ENCODE data around the gene MYO1B.

The MYO1B gene

DNA sequence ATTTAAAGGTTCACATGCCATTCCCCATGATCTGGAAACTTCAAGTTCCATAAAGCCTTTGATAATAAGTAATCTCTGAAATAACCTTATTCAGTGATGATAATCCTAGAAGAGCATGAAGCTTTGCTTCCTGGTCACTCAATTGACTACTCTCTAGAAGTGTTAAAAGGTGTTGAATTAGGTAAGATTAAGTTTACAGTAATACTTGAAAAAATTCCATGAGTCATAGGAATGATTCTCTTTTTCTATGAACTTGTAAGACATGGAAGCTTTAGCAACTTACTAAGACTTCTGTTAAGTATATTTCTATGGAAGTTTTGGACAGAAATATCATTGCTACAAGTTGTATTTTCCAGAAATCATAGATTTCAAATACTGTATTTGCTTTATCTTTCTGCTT is 100.6 kb downstream of the MYO1B start:
- TF ChIP-seq CTCF (IDR thresholded peaks at IDR 0.05; ENCODE audit: low read depth, low read length): no peak
- H3K4me3 ChIP-seq (replicated peaks in 1 of 2; ENCODE audit: low read depth in 2 of 2, low read length in 2 of 2): no peak overlapping the region
- DNase-seq (ENCODE audit: low read depth in 2 of 2): peak; percentile 22 to 56

DNA sequence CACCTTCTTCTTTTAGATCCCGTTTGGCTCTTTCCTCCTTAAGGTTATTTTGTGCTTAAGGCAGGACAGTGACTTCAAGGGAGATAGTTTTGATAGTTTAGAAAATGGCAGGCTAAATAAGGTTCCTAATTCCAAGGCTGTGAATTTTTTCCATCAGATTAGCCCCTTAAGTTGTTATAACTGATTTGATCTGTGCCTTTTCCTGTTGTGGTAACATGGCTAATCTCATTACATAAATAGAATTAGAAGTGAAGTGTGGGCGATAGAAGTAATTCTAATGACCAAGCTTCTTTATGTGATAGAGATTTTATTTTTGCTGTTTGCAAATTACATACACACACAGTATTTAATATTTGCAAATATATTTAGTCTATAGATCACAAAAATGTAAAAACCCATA is 102.0 kb downstream of the MYO1B start:
- no peak overlapping the region for H3K4me3 ChIP-seq (replicated peaks in 1 of 2; ENCODE audit: low read depth in 2 of 2, low read length in 2 of 2)
- no peak for DNase-seq (ENCODE audit: low read depth in 2 of 2)
- TF ChIP-seq CTCF (IDR thresholded peaks at IDR 0.05; ENCODE audit: low read depth, low read length): no peak

DNA sequence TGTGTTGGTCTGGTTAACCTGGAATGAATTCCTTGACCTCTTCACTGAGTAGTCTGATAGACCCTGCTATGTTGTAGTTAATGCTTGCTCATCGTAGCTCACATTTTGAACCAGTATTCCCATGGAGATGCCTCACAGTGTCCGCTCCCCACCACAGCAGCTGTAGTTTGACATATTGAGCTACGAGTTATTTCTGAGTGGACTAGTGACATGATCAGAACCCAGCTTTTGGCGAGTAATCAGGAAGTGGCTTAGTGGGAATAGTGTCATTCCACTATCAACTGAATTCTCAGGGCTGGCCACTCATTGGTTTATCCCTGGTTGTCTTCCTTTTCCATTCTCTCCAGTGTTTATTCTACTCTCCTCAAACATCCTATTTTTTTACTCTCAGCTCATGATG is 102.7 kb downstream of the MYO1B start:
- H3K4me3 ChIP-seq (replicated peaks in 1 of 2; ENCODE audit: low read depth in 2 of 2, low read length in 2 of 2): no peak overlapping the region
- DNase-seq (ENCODE audit: low read depth in 2 of 2): no peak
- no peak for TF ChIP-seq CTCF (IDR thresholded peaks at IDR 0.05; ENCODE audit: low read depth, low read length)

GRCh38 chr2:191349990-191350389 is 104.8 kb downstream of the MYO1B start:
- H3K4me3 ChIP-seq (replicated peaks in 1 of 2; ENCODE audit: low read depth in 2 of 2, low read length in 2 of 2): no peak overlapping the region
- no peak for DNase-seq (ENCODE audit: low read depth in 2 of 2)
- no peak for TF ChIP-seq CTCF (IDR thresholded peaks at IDR 0.05; ENCODE audit: low read depth, low read length)

DNA sequence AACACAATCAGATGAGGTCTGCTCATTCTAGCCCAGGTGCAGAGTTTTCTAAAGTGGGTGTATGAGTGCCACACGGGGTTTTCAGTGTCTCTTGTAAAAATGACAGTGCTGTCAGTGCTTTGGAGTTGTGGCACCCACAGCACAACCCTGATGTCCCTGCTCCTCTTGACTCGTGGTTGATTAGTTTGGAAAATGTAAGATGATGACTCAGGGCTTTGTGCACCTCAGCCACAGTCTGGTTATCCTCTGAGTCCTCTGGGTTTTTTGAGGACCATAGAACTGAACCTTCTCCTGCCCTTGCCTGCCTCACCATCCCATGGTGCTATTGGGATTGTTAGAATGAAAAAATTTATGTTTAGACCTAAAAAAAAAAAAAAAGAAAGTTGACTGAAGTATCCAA is 105.6 kb downstream of the MYO1B start:
- no peak for TF ChIP-seq CTCF (IDR thresholded peaks at IDR 0.05; ENCODE audit: low read depth, low read length)
- no peak overlapping the region for H3K4me3 ChIP-seq (replicated peaks in 1 of 2; ENCODE audit: low read depth in 2 of 2, low read length in 2 of 2)

GRCh38 chr2:191351298-191351697 is 106.1 kb downstream of the MYO1B start:
- DNase-seq (ENCODE audit: low read depth in 2 of 2): peak in 1 of 2 donors; percentile 6
- no peak for TF ChIP-seq CTCF (IDR thresholded peaks at IDR 0.05; ENCODE audit: low read depth, low read length)
- H3K4me3 ChIP-seq (replicated peaks in 1 of 2; ENCODE audit: low read depth in 2 of 2, low read length in 2 of 2): no peak overlapping the region

More for the DNA sequence above, 105.6 kb downstream of the MYO1B start:
- peak in 1 of 2 donors; percentile 39 for DNase-seq (ENCODE audit: low read depth in 2 of 2)

GRCh38 chr2:191351921-191352320 is 106.7 kb downstream of the MYO1B start:
- TF ChIP-seq CTCF (IDR thresholded peaks at IDR 0.05; ENCODE audit: low read depth, low read length): no peak
- peak in 1 of 2 donors; percentile 33 for DNase-seq (ENCODE audit: low read depth in 2 of 2)
- H3K4me3 ChIP-seq (replicated peaks in 1 of 2; ENCODE audit: low read depth in 2 of 2, low read length in 2 of 2): no peak overlapping the region
